Measurements from ENCODE around the gene PSMC6. TPM values are rescaled to one million over a fixed set of nuclear protein-coding genes. Genes with fewer than 3 reads are reported as not detected.

The PSMC6 gene
- total and polyA plus RNA-seq, 2 of the 8 experiments (the other 6 are each of a cell fraction or from before 2014, with no cell fraction given) = 45.1 to 107 TPM

- Histone ChIP-seq H4K20me1 (replicated peaks in 1 of 2; ENCODE audit: control insufficient read depth in 1 of 2, insufficient read depth in 2 of 2, low read length in 2 of 2) (peaks cover 0 to 3% of the 10 kb centered on the region in 2 experiments), H3K9me3 (ENCODE audit: insufficient read depth in 2 of 2, low read depth in 1 of 2, low read length in 1 of 2) (no peaks in the 10 kb centered on the region), H3K79me1 (ENCODE audit: low read depth, low read length) (no peaks in the 10 kb centered on the region), H3K36me3 (ENCODE audit: control insufficient read depth in 2 of 4, insufficient read depth in 4 of 4, low read length in 3 of 4) (peaks cover 0 to 44% (median 12%) of the 10 kb centered on the region in 4 experiments; a peak in 6 of 8 replicates), H2BK12ac (ENCODE audit: low read depth, low read length) (no peak overlapping the region), H4K8ac (ENCODE audit: extremely low read depth, insufficient read depth, low read length) (no peak overlapping the region), H2BK5ac (ENCODE audit: low read depth, low read length) (no peak overlapping the region), H3K79me2 (ENCODE audit: control insufficient read depth in 1 of 2, insufficient read depth in 2 of 2, low read length in 2 of 2) (no peaks in the 10 kb centered on the region), H3K4me2 (ENCODE audit: insufficient read depth in 1 of 2, low read depth in 2 of 2, low read length in 2 of 2) (no peak overlapping the region), H3K18ac (ENCODE audit: extremely low read depth, low read length) (no peak overlapping the region), H3K4ac (replicated peaks; ENCODE audit: insufficient read length, low read depth, low read length) (no peak overlapping the region), H3K27me3 (replicated peaks in 1 of 4; ENCODE audit: control insufficient read depth in 3 of 4, extremely low read depth in 1 of 4, insufficient read depth in 3 of 4, low read length in 3 of 4) (no peaks in the 10 kb centered on the region), H4K5ac (ENCODE audit: insufficient read length, low read depth, low read length) (no peak overlapping the region), H2BK20ac (ENCODE audit: low read length) (no peak overlapping the region), H2AFZ (ENCODE audit: low read length) (no peak overlapping the region), H4K91ac (replicated peaks; ENCODE audit: insufficient read length, low read length) (no peak overlapping the region), H3K9ac (replicated peaks in 1 of 4; ENCODE audit: extremely low read depth in 1 of 4, low read depth in 3 of 4, low read length in 3 of 4) (no peak overlapping the region), H3K23ac (ENCODE audit: insufficient read length) (no peak overlapping the region), H3K14ac (ENCODE audit: insufficient read length) (no peak overlapping the region), H3K27ac (ENCODE audit: low read depth, low read length) (no peak overlapping the region), H2BK15ac (ENCODE audit: low read length) (no peak overlapping the region), H3K4me3 (ENCODE audit: extremely low read depth in 1 of 4, insufficient read depth in 2 of 4, low read depth in 3 of 4, low read length in 4 of 4) (no peak overlapping the region), H3K23me2 (ENCODE audit: low read depth, low read length) (no peaks in the 10 kb centered on the region), H2AK5ac (ENCODE audit: low read depth, low read length) (no peak overlapping the region), H2BK120ac (replicated peaks; ENCODE audit: low read depth, low read length) (no peak overlapping the region), H3K56ac (replicated peaks; ENCODE audit: insufficient read length, low read depth, low read length) (no peak overlapping the region), H3K4me1 (replicated peaks in 1 of 4; ENCODE audit: control insufficient read depth in 3 of 4, insufficient read depth in 4 of 4, low read length in 3 of 4) (no peaks in the 10 kb centered on the region)
- ChIA-PET POLR2A (ENCODE audit: partially characterized antibody) (no interaction called here), CTCF (ENCODE audit: partially characterized antibody) (no interaction called here)
- no peak for FAIRE-seq
- no peak for DNase-seq (ENCODE audit: low read depth in 1 of 2, low spot score in 2 of 2)
- TF ChIP-seq SRF (IDR thresholded peaks at IDR 0.05; ENCODE audit: low read depth, low read length) (no peak), POLR2A (IDR thresholded peaks at IDR 0.05; ENCODE audit: control extremely low read depth in 1 of 2, low read depth in 2 of 2, low read length in 2 of 2) (no peak), SP2 (IDR thresholded peaks at IDR 0.05; ENCODE audit: low read length) (no peak), BRCA1 (IDR thresholded peaks at IDR 0.05; ENCODE audit: low read depth, low read length) (no peak), SAP30 (IDR thresholded peaks at IDR 0.05; ENCODE audit: insufficient read depth, insufficient replicate concordance, low read length) (no peak), KDM5A (IDR thresholded peaks at IDR 0.05; ENCODE audit: low read length) (no peak), GABPA (IDR thresholded peaks at IDR 0.05; ENCODE audit: borderline replicate concordance, insufficient read depth, low read length) (no peak), PHF8 (conservative IDR thresholded peaks at IDR 0.05; ENCODE audit: low read depth, low read length) (no peak), E2F6 (IDR thresholded peaks at IDR 0.05) (no peak), ZNF274 (IDR thresholded peaks at IDR 0.05; ENCODE audit: borderline replicate concordance, extremely low read depth, low read length) (no peak), HDAC6 (IDR thresholded peaks at IDR 0.05; ENCODE audit: low read depth, low read length) (no peak), CBX8 (IDR thresholded peaks at IDR 0.05; ENCODE audit: borderline replicate concordance, low read depth, low read length) (no peak), CREB1 (IDR thresholded peaks at IDR 0.05) (no peak), JUN (IDR thresholded peaks at IDR 0.05; ENCODE audit: low read depth, low read length) (no peak), SP4 (IDR thresholded peaks at IDR 0.05; ENCODE audit: low read length) (no peak), EGR1 (IDR thresholded peaks at IDR 0.05; ENCODE audit: borderline replicate concordance, low read depth, low read length) (no peak)
Measured at GRCh38 chr14:52769887-52770286, 62.9 kb downstream of the PSMC6 start.

All from H1 (cell line).